NCI-H82 (cell line): ENCODE measurements around the gene WDR82.

Experiments
- DNase-seq: peaks from one replicate; lab custom pipeline; 2025; lab: John Stamatoyannopoulos, UW

Gene WDR82

GRCh38 chr3:52237006-52237656 lies 41.3 kb downstream of the WDR82 start:
- DNase-seq: no peak

GRCh38 chr3:52236424-52236886 lies 42.0 kb downstream of the WDR82 start:
- DNase-seq: no peak

GRCh38 chr3:52234516-52235447 lies 43.7 kb downstream of the WDR82 start:
- DNase-seq: no peak

- no peak for DNase-seq
Observed at GRCh38 chr3:52233968-52234367, 44.5 kb downstream of the WDR82 start.

DNA sequence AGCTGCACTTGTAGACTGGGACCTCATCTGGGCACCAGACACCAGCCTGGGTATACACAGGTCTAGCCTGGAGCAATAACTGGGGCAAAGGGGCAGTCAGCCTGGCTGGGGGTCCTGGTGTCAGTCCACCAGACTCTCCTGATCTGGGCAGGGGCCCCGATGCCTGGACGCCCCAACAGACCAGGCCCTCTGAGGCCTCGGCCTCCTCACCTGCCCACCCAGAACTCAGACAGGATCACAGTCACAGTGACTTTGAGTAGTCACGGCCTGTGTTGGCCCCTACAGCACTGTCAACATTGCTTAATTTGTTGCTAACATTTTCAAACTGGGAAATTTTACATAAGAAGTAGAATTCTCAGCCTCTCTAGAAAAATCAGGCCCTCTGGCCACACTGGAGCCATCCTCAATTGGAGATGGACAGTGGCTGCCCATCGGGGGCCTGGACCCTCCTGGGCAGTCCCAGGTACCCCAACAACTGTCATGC lies 45.3 kb downstream of the WDR82 start:
- DNase-seq: no peak

DNA sequence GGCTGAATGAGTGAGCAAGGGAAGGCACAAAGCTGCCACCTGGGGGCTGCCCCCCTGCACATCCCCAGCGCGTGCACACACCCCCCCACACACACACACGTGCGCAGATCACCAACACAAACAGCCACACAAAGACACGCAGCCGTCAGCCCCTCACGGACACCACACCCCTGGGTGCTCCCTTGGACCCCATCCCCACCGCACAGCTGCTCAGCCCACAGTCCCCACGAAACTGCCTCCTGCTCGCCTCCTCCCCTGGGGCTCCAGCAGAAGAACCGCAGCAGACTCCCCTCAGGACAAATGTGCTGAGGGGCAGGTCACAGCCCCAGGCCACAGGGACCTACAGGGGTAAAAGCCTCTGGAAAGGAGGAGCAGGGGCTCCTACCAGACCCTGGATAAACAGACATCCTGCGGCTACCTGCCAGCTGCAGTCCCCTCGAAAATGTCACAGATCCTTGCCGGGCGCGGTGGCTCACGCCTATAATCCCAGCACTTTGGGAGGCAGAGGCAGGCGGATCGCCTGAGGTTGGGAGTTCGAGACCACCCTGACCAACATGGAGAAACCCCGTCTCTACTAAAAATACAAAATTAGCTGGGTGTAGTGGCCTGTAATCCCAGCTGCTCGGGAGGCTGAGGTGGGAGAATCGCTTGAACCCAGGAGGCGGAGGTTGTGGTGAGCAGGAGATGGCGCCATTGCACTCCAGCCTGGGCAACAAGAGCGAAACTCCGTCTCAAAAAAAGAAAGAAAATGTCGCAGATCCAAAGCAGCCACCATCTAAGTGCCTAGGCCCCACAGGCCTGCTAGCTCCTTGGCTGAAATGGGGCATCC lies 46.0 kb downstream of the WDR82 start:
- DNase-seq: no peak

GRCh38 chr3:52231502-52232278 lies 46.8 kb downstream of the WDR82 start:
- DNase-seq: peak; percentile 70

GRCh38 chr3:52230889-52231499 lies 47.5 kb downstream of the WDR82 start:
- DNase-seq: no peak

DNA sequence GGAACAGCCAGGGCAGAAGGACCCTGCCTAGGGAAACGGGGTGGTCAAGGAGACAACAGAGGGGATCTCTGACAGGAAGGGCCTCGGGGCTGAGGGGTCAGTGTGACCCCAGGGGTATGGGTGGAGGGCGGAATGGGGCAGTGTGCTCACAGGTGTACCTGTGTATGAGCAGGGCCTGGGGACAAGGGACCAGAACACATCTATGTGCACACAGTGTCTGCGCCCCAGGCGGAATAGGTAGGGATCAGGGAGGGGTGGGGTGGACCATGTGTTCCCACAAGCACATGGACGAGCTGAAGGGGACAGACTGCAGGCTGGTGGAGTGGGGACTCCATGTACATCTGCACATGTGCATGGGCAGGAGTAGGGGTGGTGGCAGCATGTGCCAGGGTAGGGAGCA lies 48.0 kb downstream of the WDR82 start:
- no peak for DNase-seq

DNA sequence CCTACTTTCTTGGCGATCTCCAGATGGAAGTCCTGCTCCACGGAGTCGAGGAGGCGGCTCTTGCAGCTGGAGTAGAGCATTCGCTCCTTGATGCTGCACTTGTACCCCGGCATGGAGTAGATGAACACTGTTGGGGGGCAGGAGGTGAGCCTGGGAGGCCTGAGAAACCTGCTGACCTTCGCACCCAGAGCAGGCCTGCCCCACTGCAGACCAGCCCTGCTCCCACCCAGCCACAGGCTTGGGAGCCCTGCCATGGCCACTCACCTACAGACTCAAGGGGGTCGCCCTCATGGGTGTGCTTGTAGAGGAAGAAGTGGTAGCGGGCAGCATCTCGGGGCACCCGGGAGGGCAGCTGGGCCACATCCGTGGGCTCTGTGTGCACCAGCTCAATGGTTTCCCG lies 48.8 kb downstream of the WDR82 start:
- no peak for DNase-seq

DNA sequence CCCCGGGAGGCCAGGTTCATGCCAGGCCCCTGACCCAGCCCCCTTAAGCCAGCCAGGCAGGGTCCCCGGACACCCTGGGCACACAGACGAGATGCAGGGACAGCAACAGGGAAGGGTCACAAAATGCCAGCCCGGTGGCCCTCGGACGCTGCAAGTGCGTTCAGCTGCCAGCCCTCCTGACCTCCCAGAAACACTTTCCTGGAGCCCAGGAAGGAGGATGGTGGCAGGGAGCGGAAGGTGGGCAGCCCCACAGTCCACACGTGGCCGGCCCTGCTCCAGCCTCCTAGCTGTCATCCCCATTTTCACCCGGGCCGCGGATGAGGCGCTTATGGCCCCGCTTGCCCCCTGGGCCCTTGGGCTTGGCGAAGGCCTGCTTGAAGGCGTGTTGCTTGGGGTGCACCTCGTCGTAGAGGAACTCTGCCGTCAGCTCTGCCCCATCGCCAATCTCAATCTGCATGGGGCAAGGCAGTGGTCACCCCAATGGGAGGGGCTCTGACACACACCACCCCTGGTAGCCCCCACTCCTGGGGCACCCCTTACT lies 49.6 kb downstream of the WDR82 start:
- no peak for DNase-seq

- DNase-seq: no peak
Observed at GRCh38 chr3:52228266-52228665, 50.2 kb downstream of the WDR82 start.

DNA sequence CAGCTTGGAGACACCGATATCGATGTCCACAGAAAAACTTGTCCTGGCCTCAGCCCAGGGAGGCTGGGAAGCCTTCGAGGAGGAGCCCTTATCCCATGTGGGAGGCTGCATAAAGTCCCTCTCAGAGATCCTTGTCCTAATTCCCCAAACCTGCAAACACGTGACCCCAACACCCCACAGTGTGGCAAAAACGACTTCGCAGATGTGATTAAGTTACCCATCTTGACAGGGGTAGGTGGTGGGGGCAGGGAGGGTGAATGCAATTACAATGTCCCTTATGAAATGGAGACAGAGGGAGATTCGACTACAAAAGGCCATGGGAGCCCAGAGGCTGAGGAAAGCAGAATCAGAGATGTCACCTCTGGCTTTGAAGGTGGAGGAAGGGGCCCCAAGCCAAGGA lies 50.7 kb downstream of the WDR82 start:
- DNase-seq: no peak

DNA sequence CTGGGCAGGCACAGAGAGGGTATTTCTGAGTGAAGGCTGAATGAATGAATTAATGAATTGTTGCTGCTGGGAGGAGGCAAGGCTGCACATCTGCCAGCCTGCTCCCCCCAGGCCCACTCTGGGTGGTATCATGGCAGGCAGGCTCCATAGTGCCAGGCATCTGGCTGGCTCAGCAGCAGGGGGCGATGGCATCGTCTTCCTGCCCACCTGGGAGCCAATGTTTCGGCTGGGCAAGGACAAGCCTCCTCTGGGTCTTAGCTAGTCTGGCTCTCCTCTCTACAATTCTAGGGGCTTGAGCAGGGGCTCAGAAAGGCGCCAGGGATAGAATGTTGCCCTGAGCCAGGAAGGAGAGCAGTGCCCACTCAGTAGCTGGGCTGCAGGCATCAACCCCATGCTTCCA lies 51.3 kb downstream of the WDR82 start:
- DNase-seq: no peak

GRCh38 chr3:52226229-52226817 lies 52.1 kb downstream of the WDR82 start:
- DNase-seq: no peak

DNA sequence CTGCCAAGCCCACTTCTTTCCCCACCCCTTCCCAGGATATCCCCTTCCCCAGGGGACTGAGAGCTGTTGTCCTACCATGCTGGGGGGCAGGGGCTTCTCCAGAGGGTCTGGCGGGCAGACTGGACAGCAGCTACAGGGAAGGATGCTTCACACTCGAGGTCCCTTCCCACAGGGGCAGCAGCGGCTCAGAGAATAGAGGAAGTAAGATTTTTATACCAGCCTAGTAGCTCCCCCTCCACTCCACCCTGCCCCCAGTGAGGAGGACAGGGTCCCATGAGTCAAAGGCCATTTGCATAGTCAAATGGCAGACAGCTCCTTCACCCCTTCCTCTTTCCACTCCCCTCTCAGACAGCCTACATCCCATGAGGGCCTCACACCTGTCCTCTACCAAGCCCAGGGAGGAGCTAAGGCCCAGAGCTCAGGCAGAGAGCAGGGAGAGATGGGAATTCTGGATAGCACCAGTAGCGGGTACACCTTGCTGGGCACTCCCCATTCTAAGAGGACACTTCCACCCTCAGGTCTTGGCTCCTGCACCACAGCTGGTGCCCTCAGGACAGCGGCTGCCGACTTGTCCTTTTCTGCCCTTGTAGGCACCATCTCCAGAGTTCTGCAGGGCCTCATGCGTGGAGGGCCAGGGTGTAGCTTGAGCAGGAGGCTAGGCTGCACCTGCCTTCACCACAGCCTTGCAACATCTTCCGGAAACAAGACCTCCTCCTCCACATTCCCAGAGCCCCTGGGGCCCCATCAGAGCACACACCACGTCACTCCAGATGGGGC lies 52.8 kb downstream of the WDR82 start, which contains the start of gene TLR9:
TSS of gene TLR9 (minus strand) at position 194 of the 777 bp plus-strand sequence. CDS start at position 78, 116 bp downstream.
- no peak for DNase-seq

DNA sequence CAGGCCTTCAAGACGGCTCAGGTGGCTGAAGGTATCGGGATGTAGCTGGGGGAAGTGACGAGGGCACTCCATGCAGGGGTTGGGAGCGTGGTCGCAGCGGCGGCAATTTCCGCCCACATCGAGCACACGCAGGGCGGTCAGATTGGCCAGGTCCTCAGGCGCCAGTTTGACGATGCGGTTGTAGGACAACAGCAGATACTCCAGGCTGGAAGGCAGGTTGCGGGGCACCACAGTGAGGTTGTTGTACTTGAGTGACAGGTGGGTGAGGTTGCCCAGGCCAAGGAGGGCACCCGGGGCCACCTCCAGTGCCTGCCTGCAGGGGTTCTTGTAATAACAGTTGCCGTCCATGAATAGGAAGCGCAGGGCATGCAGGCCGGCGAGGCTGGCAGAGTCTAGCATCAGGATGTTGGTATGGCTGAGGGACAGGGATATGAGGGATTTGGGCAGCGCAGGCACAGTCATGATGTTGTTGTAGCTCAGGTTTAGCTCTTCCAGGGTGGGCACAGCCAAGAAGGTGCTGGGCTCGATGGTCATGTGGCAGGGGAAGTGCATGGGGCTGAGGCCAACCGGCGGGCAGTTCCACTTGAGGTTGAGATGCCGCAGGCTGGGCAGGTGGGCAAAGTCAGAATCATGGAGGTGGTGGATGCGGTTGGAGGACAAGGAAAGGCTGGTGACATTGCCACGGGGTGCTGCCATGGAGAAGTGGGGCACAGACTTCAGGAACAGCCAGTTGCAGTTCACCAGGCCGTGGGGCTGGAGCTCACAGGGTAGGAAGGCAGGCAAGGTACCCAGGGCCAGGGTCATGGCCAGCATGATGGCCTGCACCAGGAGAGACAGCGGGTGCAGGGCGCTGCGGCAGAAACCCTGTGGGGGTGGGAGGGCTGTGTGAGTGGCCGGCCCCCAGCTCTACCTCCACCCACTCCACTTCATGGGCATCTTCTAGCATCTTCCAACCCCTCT lies 54.7 kb downstream of the WDR82 start:
- DNase-seq: no peak
